HEK293 (cell line): ENCODE data around the gene DNAJB5.

Experiments used
- CTCF ChIA-PET: fragments of 350-600 bp; formaldehyde crosslinking; extraction: SDS; loops from one replicate; lab custom pipeline; 2021; ENCODE audit warnings: antibody characterized with exemption; lab: Yijun Ruan, JAX
- POLR2A ChIA-PET: fragments of 300-600 bp; formaldehyde crosslinking; extraction: SDS; loops from one replicate; lab custom pipeline; 2020; ENCODE audit warnings: antibody characterized with exemption, inconsistent platforms; lab: Yijun Ruan, JAX
- H3K27ac ChIP-seq: fragments of 200-500 bp; sonication (Bioruptor generic); 2 replicates; pipeline ENCODE4 v1.5.1; 2014; ENCODE audit warnings: low read depth, low read length, control low read depth, inconsistent platforms; ENCODE audit errors: extremely low read depth
- H3K36me3 ChIP-seq, 2 experiments: fragments of 200-500 bp in 1 of 2; sonication (Bioruptor generic) in 1 of 2; 1 replicate in 1 of 2; 2 replicates in 1 of 2; pipeline ENCODE4 v1.5.1; 2014 to 2017; ENCODE audit warnings: inconsistent platforms in 2 of 2, low read length in 2 of 2; ENCODE audit not compliant: control insufficient read depth in 2 of 2, insufficient read depth in 1 of 2
- H3K4me1 ChIP-seq: fragments of 200-500 bp; sonication (Bioruptor generic); 2 replicates; pipeline ENCODE4 v1.5.1; 2014; ENCODE audit warnings: mild to moderate bottlenecking, low read length, inconsistent platforms; ENCODE audit not compliant: control insufficient read depth, insufficient read depth
- H3K4me3 ChIP-seq: 2 replicates; pipeline ENCODE4 v1.5.1; 2011; ENCODE audit warnings: low read depth, mild to moderate bottlenecking, control low read depth, low read length, moderate library complexity
- H3K9me3 ChIP-seq: fragments of 200-500 bp; sonication (Bioruptor generic); 2 replicates; pipeline ENCODE4 v1.5.1; 2014; ENCODE audit warnings: low read depth, low read length, inconsistent platforms; ENCODE audit not compliant: control insufficient read depth, insufficient read depth
- EGR2 ChIP-seq: fragments of 450-650 bp; formaldehyde crosslinking; IDR thresholded peaks from 2 replicates; pipeline ENCODE4 v1.5.1; 2016; ENCODE audit warnings: low read depth, missing biosample characterization, missing genetic modification characterization
- GLIS1 ChIP-seq: fragments of 450-650 bp; formaldehyde crosslinking; IDR thresholded peaks from 2 replicates; pipeline ENCODE4 v1.5.1; 2016; ENCODE audit warnings: missing biosample characterization, missing genetic modification characterization
- GLIS2 ChIP-seq: fragments of 450-650 bp; formaldehyde crosslinking; IDR thresholded peaks from 2 replicates; pipeline ENCODE4 v1.5.1; 2016; ENCODE audit warnings: missing biosample characterization, missing genetic modification characterization
- HOXA7 ChIP-seq: sonication (generic); formaldehyde crosslinking; IDR thresholded peaks from 2 replicates; pipeline ENCODE4 v1.8.1; 2022; ENCODE audit warnings: missing genetic modification reagents, borderline replicate concordance
- KLF1 ChIP-seq: fragments of 450-650 bp; formaldehyde crosslinking; IDR thresholded peaks from 2 replicates; pipeline ENCODE4 v1.5.1; 2016; ENCODE audit warnings: missing biosample characterization, missing genetic modification characterization
- KLF10 ChIP-seq: fragments of 450-650 bp; IDR thresholded peaks from 2 replicates; pipeline ENCODE4 v1.5.1; 2018; ENCODE audit warnings: missing biosample characterization, mild to moderate bottlenecking, missing genetic modification characterization
- KLF16 ChIP-seq: fragments of 450-650 bp; formaldehyde crosslinking; IDR thresholded peaks from 2 replicates; pipeline ENCODE4 v1.5.1; 2017; ENCODE audit warnings: missing biosample characterization, missing genetic modification characterization
- KLF8 ChIP-seq: fragments of 450-650 bp; formaldehyde crosslinking; IDR thresholded peaks from 2 replicates; pipeline ENCODE4 v1.5.1; 2016; ENCODE audit warnings: missing biosample characterization, missing genetic modification characterization
- KLF9 ChIP-seq: fragments of 450-650 bp; formaldehyde crosslinking; IDR thresholded peaks from 2 replicates; pipeline ENCODE4 v1.5.1; 2016; ENCODE audit warnings: missing biosample characterization, missing genetic modification characterization, low read depth
- OSR2 ChIP-seq: fragments of 450-650 bp; formaldehyde crosslinking; IDR thresholded peaks from 2 replicates; pipeline ENCODE4 v1.5.1; 2016; ENCODE audit warnings: missing biosample characterization, missing genetic modification characterization
- PRDM10 ChIP-seq: fragments of 450-650 bp; formaldehyde crosslinking; IDR thresholded peaks from 2 replicates; pipeline ENCODE4 v1.5.1; 2016; ENCODE audit warnings: missing biosample characterization, missing genetic modification characterization
- SP2 ChIP-seq: fragments of 450-650 bp; formaldehyde crosslinking; IDR thresholded peaks from 2 replicates; pipeline ENCODE4 v1.5.1; 2016; ENCODE audit warnings: missing biosample characterization, missing genetic modification characterization
- SP3 ChIP-seq: fragments of 450-650 bp; formaldehyde crosslinking; IDR thresholded peaks from 2 replicates; pipeline ENCODE4 v1.5.1; 2016; ENCODE audit warnings: missing biosample characterization, missing genetic modification characterization
- SP7 ChIP-seq: fragments of 450-650 bp; formaldehyde crosslinking; IDR thresholded peaks from 2 replicates; pipeline ENCODE4 v1.5.1; 2016; ENCODE audit warnings: missing biosample characterization, missing genetic modification characterization
- ZBTB20 ChIP-seq: fragments of 450-650 bp; formaldehyde crosslinking; IDR thresholded peaks from 2 replicates; pipeline ENCODE4 v1.5.1; 2016; ENCODE audit warnings: missing biosample characterization, missing genetic modification characterization
- ZBTB21 ChIP-seq: fragments of 450-650 bp; formaldehyde crosslinking; IDR thresholded peaks from 2 replicates; pipeline ENCODE4 v1.5.1; 2017; ENCODE audit warnings: missing biosample characterization, missing genetic modification characterization
- ZFHX2 ChIP-seq: fragments of 450-650 bp; formaldehyde crosslinking; conservative IDR thresholded peaks from 2 replicates; pipeline ENCODE4 v1.5.1; 2016; ENCODE audit warnings: missing biosample characterization, missing genetic modification characterization
- ZNF341 ChIP-seq: fragments of 450-650 bp; formaldehyde crosslinking; IDR thresholded peaks from 2 replicates; pipeline ENCODE4; 2016; ENCODE audit warnings: low read depth, missing biosample characterization, missing genetic modification characterization
- ZNF366 ChIP-seq: fragments of 450-650 bp; formaldehyde crosslinking; conservative IDR thresholded peaks from 2 replicates; pipeline ENCODE4 v1.5.1; 2016; ENCODE audit warnings: missing biosample characterization, missing genetic modification characterization
- ZNF391 ChIP-seq: fragments of 450-650 bp; formaldehyde crosslinking; IDR thresholded peaks from 2 replicates; pipeline ENCODE4 v1.5.1; 2016; ENCODE audit warnings: low read depth, missing biosample characterization, missing genetic modification characterization, borderline replicate concordance
- ZNF530 ChIP-seq: fragments of 450-650 bp; formaldehyde crosslinking; IDR thresholded peaks from 2 replicates; pipeline ENCODE4 v1.5.1; 2016; ENCODE audit warnings: low read depth, missing biosample characterization, missing genetic modification characterization
- ZNF561 ChIP-seq: fragments of 450-650 bp; IDR thresholded peaks from 2 replicates; pipeline ENCODE4 v1.5.1; 2018; ENCODE audit warnings: missing biosample characterization, missing genetic modification characterization, borderline replicate concordance
- ZNF600 ChIP-seq: fragments of 450-650 bp; formaldehyde crosslinking; IDR thresholded peaks from 2 replicates; pipeline ENCODE4 v1.5.1; 2016; ENCODE audit warnings: missing biosample characterization, missing genetic modification characterization
- ZSCAN30 ChIP-seq: fragments of 450-650 bp; IDR thresholded peaks from 2 replicates; pipeline ENCODE4 v1.5.1; 2018; ENCODE audit warnings: missing biosample characterization, mild to moderate bottlenecking, missing genetic modification characterization, moderate library complexity
- ZXDB ChIP-seq: fragments of 450-650 bp; formaldehyde crosslinking; IDR thresholded peaks from 2 replicates; pipeline ENCODE4 v1.5.1; 2016; ENCODE audit warnings: missing biosample characterization, missing genetic modification characterization
- TF ChIP-seq, protein P1 (sequence below): IDR thresholded peaks from 2 replicates; pipeline ENCODE4 v1.6.1; 2011; ENCODE audit warnings: mild to moderate bottlenecking, low read depth, low read length, borderline replicate concordance
- TF ChIP-seq, protein P2 (sequence below): sonication (generic); formaldehyde crosslinking; IDR thresholded peaks from 2 replicates; pipeline ENCODE4 v1.8.1; 2022; ENCODE audit warnings: mild to moderate bottlenecking, moderate library complexity, missing genetic modification reagents
- TF ChIP-seq, protein P3 (sequence below): fragments of 450-650 bp; formaldehyde crosslinking; IDR thresholded peaks from 2 replicates; pipeline ENCODE4 v1.5.1; 2016; ENCODE audit warnings: missing biosample characterization, missing genetic modification characterization
- TF ChIP-seq, protein P4 (sequence below): fragments of 450-650 bp; formaldehyde crosslinking; IDR thresholded peaks from 2 replicates; pipeline ENCODE4 v1.5.1; 2017; ENCODE audit warnings: missing biosample characterization, missing genetic modification characterization

Gene DNAJB5

DNA sequence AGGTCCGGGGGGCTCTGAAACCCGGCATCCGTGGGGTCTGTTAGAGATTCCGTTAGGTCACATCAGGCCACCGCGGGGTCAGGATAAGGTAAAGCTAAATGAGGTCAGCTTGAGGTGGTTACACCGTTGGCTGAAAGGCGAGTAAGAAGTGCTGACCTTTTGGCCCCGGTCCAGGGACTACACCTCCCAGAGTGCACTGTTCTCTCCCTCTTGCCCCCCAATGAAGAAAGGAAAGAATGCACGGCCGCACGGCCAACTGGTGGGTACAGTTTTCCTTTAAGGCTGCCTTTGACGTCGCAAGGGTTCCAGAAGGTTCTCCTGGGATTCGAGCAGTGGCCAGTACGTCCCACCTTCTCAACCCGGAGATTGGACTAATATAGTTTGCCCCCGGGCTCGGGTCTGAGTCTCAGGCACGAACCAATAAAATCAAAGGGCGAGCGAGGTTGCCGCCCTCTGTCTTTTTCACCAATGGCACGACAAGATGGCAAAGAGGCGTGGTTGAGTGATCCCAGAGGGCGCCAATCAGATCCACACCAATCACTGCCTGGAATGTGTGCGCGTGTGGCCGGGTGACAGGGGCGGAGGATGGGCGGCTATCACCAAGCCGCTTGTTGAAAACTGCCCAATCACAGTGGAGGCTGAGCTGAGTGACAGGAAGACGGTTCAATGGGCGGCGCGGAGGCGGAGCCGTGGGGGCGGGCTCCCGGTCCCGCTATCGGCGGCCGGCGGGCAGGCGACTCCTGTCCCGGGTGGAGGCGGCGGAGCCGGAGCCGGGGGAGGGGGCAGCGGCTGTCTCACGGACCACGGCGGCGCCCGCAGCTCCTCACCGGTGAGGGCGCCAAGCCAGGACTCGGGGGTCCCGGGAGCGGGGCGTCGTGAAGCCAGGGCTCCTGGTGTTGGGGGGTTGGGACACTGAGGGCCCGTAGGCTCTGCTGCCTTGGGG, at the start of gene DNAJB5:
DNAJB5 (plus strand) TSS at position 743 of the 943 bp plus-strand sequence. CDS start 886 bp downstream, outside the sequence.
- Histone ChIP-seq H3K27ac (no peak within 1 kb of the TSS; the same call in 1 of the 2 replicates), H3K4me3 (peak within 1 kb of the TSS; percentile 76), H3K9me3 (no peaks in the 10 kb centered on the region), H3K4me1 (peaks cover 2% of the 10 kb centered on the region; the same call in 1 of the 2 replicates), H3K36me3 (no peaks in the 10 kb centered on the region)
- ChIA-PET POLR2A (interaction anchor here (0.7 to 2.0 kb wide), 7 partner anchors 9 to 125 kb away, joined by 3 to 7 read pairs (median 5); partner anchors contain the start of gene VCP), CTCF (interaction anchor here (0.6 to 8.5 kb wide), 5 partner anchors 39 to 565 kb away, joined by 3 to 116 read pairs (median 4); no protein-coding TSS in a partner anchor)
- TF ChIP-seq GLIS1 (tag by site-specific recombination) (peak; percentile 27; the same call in 1 of the 2 replicates), KLF16 (tag by site-specific recombination) (peak; percentile 54; the same call in 1 of the 2 replicates), ZSCAN30 (tag by site-specific recombination) (peak; percentile 69; the same call in 1 of the 2 replicates), HOXA7 (CRISPR knock-in tag) (no peak), ZNF530 (tag by site-specific recombination) (no peak), SP7 (tag by site-specific recombination) (peak; percentile 24), ZXDB (tag by site-specific recombination) (peak; percentile 83), OSR2 (tag by site-specific recombination) (no peak), ZNF366 (tag by site-specific recombination) (peak; percentile 51; the same call in 1 of the 2 replicates), GLIS2 (tag by site-specific recombination) (peak; percentile 43), KLF8 (tag by site-specific recombination) (peak; percentile 95), SP3 (tag by site-specific recombination) (peak; percentile 93), KLF9 (tag by site-specific recombination) (no peak; the same call in 1 of the 2 replicates), ZBTB21 (tag by site-specific recombination) (no peak), KLF1 (tag by site-specific recombination) (peak; percentile 48; the same call in 1 of the 2 replicates), SP2 (tag by site-specific recombination) (peak; percentile 99), ZNF341 (tag by site-specific recombination) (peak; percentile 69), ZBTB20 (tag by site-specific recombination) (peak; percentile 96), ZNF561 (tag by site-specific recombination) (peak; percentile 57; the same call in 1 of the 2 replicates), ZFHX2 (tag by site-specific recombination) (peak; percentile 73), PRDM10 (tag by site-specific recombination) (peak; percentile 82), ZNF391 (tag by site-specific recombination) (0 out of 2 replicates have a peak, but pooled peaks have one; percentile 27), KLF10 (tag by site-specific recombination) (peak; percentile 84), ZNF600 (0 out of 2 replicates have a peak, but pooled peaks have one; percentile 13), EGR2 (peak; percentile 63)
- TF ChIP-seq, protein P1, sequence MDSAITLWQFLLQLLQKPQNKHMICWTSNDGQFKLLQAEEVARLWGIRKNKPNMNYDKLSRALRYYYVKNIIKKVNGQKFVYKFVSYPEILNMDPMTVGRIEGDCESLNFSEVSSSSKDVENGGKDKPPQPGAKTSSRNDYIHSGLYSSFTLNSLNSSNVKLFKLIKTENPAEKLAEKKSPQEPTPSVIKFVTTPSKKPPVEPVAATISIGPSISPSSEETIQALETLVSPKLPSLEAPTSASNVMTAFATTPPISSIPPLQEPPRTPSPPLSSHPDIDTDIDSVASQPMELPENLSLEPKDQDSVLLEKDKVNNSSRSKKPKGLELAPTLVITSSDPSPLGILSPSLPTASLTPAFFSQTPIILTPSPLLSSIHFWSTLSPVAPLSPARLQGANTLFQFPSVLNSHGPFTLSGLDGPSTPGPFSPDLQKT, result no peak
- TF ChIP-seq, protein P2, sequence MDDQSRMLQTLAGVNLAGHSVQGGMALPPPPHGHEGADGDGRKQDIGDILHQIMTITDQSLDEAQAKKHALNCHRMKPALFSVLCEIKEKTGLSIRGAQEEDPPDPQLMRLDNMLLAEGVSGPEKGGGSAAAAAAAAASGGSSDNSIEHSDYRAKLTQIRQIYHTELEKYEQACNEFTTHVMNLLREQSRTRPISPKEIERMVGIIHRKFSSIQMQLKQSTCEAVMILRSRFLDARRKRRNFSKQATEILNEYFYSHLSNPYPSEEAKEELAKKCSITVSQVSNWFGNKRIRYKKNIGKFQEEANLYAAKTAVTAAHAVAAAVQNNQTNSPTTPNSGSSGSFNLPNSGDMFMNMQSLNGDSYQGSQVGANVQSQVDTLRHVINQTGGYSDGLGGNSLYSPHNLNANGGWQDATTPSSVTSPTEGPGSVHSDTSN (CRISPR knock-in tag), result peak; percentile 99
- TF ChIP-seq, protein P3, sequence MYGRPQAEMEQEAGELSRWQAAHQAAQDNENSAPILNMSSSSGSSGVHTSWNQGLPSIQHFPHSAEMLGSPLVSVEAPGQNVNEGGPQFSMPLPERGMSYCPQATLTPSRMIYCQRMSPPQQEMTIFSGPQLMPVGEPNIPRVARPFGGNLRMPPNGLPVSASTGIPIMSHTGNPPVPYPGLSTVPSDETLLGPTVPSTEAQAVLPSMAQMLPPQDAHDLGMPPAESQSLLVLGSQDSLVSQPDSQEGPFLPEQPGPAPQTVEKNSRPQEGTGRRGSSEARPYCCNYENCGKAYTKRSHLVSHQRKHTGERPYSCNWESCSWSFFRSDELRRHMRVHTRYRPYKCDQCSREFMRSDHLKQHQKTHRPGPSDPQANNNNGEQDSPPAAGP (tag by site-specific recombination), result no peak
- TF ChIP-seq, protein P4, sequence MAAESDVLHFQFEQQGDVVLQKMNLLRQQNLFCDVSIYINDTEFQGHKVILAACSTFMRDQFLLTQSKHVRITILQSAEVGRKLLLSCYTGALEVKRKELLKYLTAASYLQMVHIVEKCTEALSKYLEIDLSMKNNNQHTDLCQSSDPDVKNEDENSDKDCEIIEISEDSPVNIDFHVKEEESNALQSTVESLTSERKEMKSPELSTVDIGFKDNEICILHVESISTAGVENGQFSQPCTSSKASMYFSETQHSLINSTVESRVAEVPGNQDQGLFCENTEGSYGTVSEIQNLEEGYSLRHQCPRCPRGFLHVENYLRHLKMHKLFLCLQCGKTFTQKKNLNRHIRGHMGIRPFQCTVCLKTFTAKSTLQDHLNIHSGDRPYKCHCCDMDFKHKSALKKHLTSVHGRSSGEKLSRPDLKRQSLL (tag by site-specific recombination), result peak; percentile 34; the same call in 1 of the 2 replicates
